Transverse colon (tissue), 3 donors: ENCODE data around the gene GNAI3.

Source experiments
- EP300 ChIP-seq: sonication (generic); formaldehyde crosslinking; IDR thresholded peaks from one replicate; pipeline ENCODE4 v1.6.1; 2017; ENCODE audit warnings: antibody characterized with exemption, low read depth
- POLR2A ChIP-seq: fragments of 450-650 bp; IDR thresholded peaks from one replicate; pipeline ENCODE4 v1.6.1; 2016; ENCODE audit warnings: antibody characterized with exemption, mild to moderate bottlenecking, moderate library complexity
- TF ChIP-seq, protein P1 (sequence below), 5 experiments: fragments of 200-600 bp in 3 of 5; fragments of 450-650 bp in 2 of 5; sonication (generic) in 3 of 5; IDR thresholded peaks; 1 replicate in 2 of 5; 2 replicates in 3 of 5; pipeline ENCODE4 v1.5.1; 2016 to 2017; ENCODE audit warnings: antibody characterized with exemption in 5 of 5, inconsistent platforms in 3 of 5, mild to moderate bottlenecking in 2 of 5, moderate library complexity in 1 of 5

DNA sequence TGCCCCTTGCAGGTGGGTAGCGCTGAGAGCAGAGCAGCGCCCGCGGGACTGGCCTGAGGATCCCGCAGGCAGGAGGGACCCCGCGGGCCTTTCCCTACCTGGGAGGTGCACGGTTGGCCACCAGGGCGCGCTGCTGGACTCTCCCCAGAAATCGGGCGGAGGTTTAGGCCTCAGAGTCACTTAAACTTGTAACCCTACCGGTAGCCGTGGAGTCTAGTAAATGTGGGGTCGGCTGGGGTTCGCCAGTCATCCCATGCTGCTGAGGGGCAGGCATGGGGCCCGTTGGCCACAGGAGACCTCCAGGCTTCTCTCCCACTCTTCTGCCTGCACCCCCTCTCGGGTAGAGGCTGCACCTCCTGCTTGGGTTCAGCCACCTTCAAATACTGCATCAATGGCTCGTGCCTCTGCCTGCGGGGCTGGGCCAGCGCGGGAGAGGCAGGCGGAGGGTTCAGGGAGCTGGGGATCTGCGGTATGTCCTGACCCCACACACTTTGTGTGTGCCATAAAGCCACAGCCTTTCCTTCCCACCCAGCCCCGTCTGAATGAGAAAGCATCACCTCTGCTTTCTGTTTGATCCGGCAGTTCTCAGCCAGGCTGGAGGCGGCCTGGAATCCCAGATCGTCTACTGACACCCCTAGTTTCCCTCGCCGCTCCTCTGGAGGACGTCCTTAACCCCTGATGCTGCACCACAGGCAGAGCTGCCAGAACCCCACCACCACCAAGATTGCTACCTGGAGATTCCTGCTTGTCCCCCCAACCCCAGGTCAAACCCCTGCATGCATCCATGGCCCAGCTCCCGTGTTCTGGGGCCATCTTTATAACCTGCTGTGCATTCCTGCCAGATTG is 95.2 kb downstream of the GNAI3 start:
- TF ChIP-seq, protein P1, sequence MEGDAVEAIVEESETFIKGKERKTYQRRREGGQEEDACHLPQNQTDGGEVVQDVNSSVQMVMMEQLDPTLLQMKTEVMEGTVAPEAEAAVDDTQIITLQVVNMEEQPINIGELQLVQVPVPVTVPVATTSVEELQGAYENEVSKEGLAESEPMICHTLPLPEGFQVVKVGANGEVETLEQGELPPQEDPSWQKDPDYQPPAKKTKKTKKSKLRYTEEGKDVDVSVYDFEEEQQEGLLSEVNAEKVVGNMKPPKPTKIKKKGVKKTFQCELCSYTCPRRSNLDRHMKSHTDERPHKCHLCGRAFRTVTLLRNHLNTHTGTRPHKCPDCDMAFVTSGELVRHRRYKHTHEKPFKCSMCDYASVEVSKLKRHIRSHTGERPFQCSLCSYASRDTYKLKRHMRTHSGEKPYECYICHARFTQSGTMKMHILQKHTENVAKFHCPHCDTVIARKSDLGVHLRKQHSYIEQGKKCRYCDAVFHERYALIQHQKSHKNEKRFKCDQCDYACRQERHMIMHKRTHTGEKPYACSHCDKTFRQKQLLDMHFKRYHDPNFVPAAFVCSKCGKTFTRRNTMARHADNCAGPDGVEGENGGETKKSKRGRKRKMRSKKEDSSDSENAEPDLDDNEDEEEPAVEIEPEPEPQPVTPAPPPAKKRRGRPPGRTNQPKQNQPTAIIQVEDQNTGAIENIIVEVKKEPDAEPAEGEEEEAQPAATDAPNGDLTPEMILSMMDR (IDR thresholded peaks at IDR 0.05): peak; percentile 85 to 90 (median 88)
- TF ChIP-seq POLR2A (no peak), EP300 (no peak)
